Breast epithelium (tissue), 4 donors: Measurements from ENCODE around the gene FUT4. TPM values are rescaled to one million over a fixed set of nuclear protein-coding genes. Genes with fewer than 3 reads are reported as not detected.

Source experiments
- DNase-seq, 2 donors: peaks; one replicate each; pipeline ENCODE4 v3.0.0-alpha.2; 2019; ENCODE audit warnings: low spot score in 2 of 2
- H3K27ac ChIP-seq, 2 donors: fragments of 200-600 bp; sonication (generic) in 1 of 2; one replicate each; pipeline ENCODE4 v1.5.1; 2016 to 2019; ENCODE audit warnings: mild to moderate bottlenecking in 1 of 2
- H3K27me3 ChIP-seq, 2 donors: fragments of 200-600 bp; sonication (generic) in 1 of 2; one replicate each; pipeline versions ENCODE4 v1.5.1 to v1.6.0; 2017 to 2019; ENCODE audit warnings: control low read depth in 1 of 2, mild to moderate bottlenecking in 1 of 2
- H3K36me3 ChIP-seq: fragments of 200-600 bp; one replicate; pipeline ENCODE4 v1.5.1; 2019
- H3K4me1 ChIP-seq, 2 donors: fragments of 200-600 bp; sonication (generic); one replicate each; pipeline ENCODE4 v1.5.1; 2016 to 2019; ENCODE audit warnings: control low read depth in 1 of 2
- H3K4me3 ChIP-seq, 3 donors: fragments of 200-600 bp; sonication (generic); 1 replicate in 2 of 3; 2 replicates in 1 of 3; pipeline ENCODE4 v1.5.1; 2016 to 2019; ENCODE audit warnings: mild to moderate bottlenecking in 3 of 3, moderate library complexity in 2 of 3
- H3K9me3 ChIP-seq, 2 donors: fragments of 200-600 bp; sonication (generic) in 1 of 2; one replicate each; pipeline ENCODE4 v1.5.1; 2016 to 2019; ENCODE audit warnings: control low read depth in 1 of 2
- CTCF ChIP-seq, 3 donors: fragments of 450-650 bp; IDR thresholded peaks; one replicate each; pipeline ENCODE4 v1.5.1; 2016 to 2017; ENCODE audit warnings: antibody characterized with exemption in 3 of 3, mild to moderate bottlenecking in 3 of 3, moderate library complexity in 3 of 3
- POLR2A ChIP-seq: fragments of 450-650 bp; IDR thresholded peaks from one replicate; pipeline ENCODE4 v1.6.1; 2016; ENCODE audit warnings: antibody characterized with exemption, mild to moderate bottlenecking, moderate library complexity
- POLR2AphosphoS5 ChIP-seq, 3 donors: sonication (generic); formaldehyde crosslinking; IDR thresholded peaks; one replicate each; pipeline ENCODE4 v1.6.1; 2017; ENCODE audit warnings: antibody characterized with exemption in 3 of 3
- intact Hi-C: fragments of 100-400 bp; cut with DNase I; formaldehyde crosslinking; loops from one replicate; pipeline ENCODE4 v1.15.1; 2023; ENCODE audit warnings: low total_unique reads
- total RNA-seq, 3 donors: library from RNA; depleted of rRNA; stranded (reverse); fragments of >200 nt; gene quantifications; one replicate each; pipeline ENCODE4 v1.1.0, GENCODE V29; 2016

FUT4 gene
- total RNA-seq, 3 donors from 2014 or later, result 3.9 to 9.4 (median 5.3) TPM

- H3K36me3 ChIP-seq, result no peaks in the 10 kb centered on the region
- H3K27me3 ChIP-seq, result no peaks in the 10 kb centered on the region
- no peaks in the 10 kb centered on the region for H3K4me1 ChIP-seq
- no peak overlapping the region for H3K27ac ChIP-seq
- intact Hi-C loops, result no loop called here
- no peak overlapping the region for H3K4me3 ChIP-seq
- no peaks in the 10 kb centered on the region for H3K9me3 ChIP-seq
- no peak for DNase-seq
- no peak for TF ChIP-seq POLR2AphosphoS5 (IDR thresholded peaks at IDR 0.05)
- no peak for TF ChIP-seq POLR2A
- no peak for TF ChIP-seq CTCF (IDR thresholded peaks at IDR 0.05)
These were observed 41.7 kb downstream of the FUT4 start for GRCh38 chr11:94585399-94585798.

GRCh38 chr11:94586546-94586945 lies 42.8 kb downstream of the FUT4 start:
- no peaks in the 10 kb centered on the region for H3K36me3 ChIP-seq
- no peak for DNase-seq
- no peak for TF ChIP-seq POLR2AphosphoS5 (IDR thresholded peaks at IDR 0.05)
- no peak for TF ChIP-seq POLR2A
- TF ChIP-seq CTCF (IDR thresholded peaks at IDR 0.05), result no peak
- H3K4me3 ChIP-seq, result no peak overlapping the region
- no peaks in the 10 kb centered on the region for H3K27me3 ChIP-seq
- intact Hi-C loops, result no loop called here
- no peaks in the 10 kb centered on the region for H3K4me1 ChIP-seq
- no peaks in the 10 kb centered on the region for H3K9me3 ChIP-seq
- H3K27ac ChIP-seq, result no peak overlapping the region

- Histone ChIP-seq H3K4me3 (no peak overlapping the region), H3K9me3 (no peaks in the 10 kb centered on the region), H3K4me1 (no peaks in the 10 kb centered on the region), H3K36me3 (no peaks in the 10 kb centered on the region), H3K27ac (no peak overlapping the region), H3K27me3 (no peaks in the 10 kb centered on the region)
- TF ChIP-seq POLR2A (no peak), POLR2AphosphoS5 (IDR thresholded peaks at IDR 0.05) (no peak), CTCF (IDR thresholded peaks at IDR 0.05) (no peak)
- no peak for DNase-seq
- intact Hi-C loops, result no loop called here
These were observed 43.3 kb downstream of the FUT4 start for GRCh38 chr11:94586978-94587377.

GRCh38 chr11:94588366-94588942 lies 44.7 kb downstream of the FUT4 start:
- Histone ChIP-seq H3K36me3 (no peaks in the 10 kb centered on the region), H3K4me3 (no peak overlapping the region), H3K27me3 (no peaks in the 10 kb centered on the region), H3K4me1 (no peaks in the 10 kb centered on the region), H3K27ac (no peak overlapping the region), H3K9me3 (no peaks in the 10 kb centered on the region)
- DNase-seq, result no peak
- intact Hi-C loops, result no loop called here
- no peak for TF ChIP-seq POLR2A
- no peak for TF ChIP-seq CTCF (IDR thresholded peaks at IDR 0.05)
- no peak for TF ChIP-seq POLR2AphosphoS5 (IDR thresholded peaks at IDR 0.05)

GRCh38 chr11:94590352-94591041 lies 46.8 kb downstream of the FUT4 start:
- no peak overlapping the region for H3K4me3 ChIP-seq
- no peaks in the 10 kb centered on the region for H3K4me1 ChIP-seq
- H3K27me3 ChIP-seq, result no peaks in the 10 kb centered on the region
- no peak for TF ChIP-seq CTCF (IDR thresholded peaks at IDR 0.05)
- no peak for TF ChIP-seq POLR2A
- no peak for TF ChIP-seq POLR2AphosphoS5 (IDR thresholded peaks at IDR 0.05)
- H3K27ac ChIP-seq, result no peak overlapping the region
- DNase-seq, result no peak
- no peaks in the 10 kb centered on the region for H3K36me3 ChIP-seq
- H3K9me3 ChIP-seq, result no peaks in the 10 kb centered on the region
- intact Hi-C loops, result loop anchor here (5.0 kb wide), 1 partner anchor 1637 kb away; no protein-coding TSS in a partner anchor
